ENCODE data around the gene LDLRAD4.

The LDLRAD4 gene

GRCh38 chr18:13309031-13309747 is 90.6 kb downstream of the LDLRAD4 start:
- DNase-seq (ENCODE audit: low spot score): no peak

DNA sequence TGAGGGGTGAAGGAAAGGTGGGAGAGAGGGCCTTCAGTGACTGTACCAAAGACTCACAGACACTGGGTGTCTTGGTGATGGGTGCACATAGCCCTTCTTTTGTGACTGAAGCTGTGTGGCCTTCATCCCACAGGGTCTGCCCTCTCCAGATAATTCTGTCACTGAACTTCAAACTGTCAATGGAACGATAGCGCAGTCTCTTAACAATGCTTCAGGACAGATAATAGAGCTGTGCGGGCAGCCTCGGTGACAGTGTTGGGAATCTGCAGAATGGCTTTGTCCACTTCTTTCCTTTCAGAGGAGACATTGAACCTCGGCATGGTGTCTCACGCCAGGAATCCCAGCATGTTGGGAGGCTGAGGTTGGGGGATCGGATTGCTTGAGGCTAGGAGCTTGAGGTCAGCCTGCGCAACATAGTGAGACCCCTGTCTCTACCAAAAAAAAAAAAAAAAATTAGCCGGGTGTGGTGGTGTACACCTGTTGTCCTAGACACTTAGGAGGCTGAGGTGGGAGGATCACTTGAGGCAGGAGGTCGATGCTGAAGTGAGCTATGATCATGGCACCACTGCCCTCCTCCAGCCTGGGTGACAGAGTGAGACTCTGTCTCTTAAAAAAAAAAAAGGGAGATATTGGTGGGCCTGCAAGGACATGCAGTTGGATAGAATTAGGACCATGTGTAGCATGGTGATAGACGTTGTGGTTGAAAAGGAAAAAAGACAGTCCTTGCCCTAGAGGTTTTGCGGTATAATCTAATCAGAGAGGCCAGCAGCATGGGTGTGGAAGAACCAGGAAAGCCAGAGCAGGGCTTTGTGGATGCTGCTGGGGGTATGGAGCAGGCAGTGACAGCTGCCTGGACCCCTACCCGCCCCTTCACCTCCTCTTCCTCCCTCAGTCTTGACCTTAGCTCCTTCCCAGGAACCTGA is 91.4 kb downstream of the LDLRAD4 start:
- DNase-seq (ENCODE audit: low spot score): no peak

DNA sequence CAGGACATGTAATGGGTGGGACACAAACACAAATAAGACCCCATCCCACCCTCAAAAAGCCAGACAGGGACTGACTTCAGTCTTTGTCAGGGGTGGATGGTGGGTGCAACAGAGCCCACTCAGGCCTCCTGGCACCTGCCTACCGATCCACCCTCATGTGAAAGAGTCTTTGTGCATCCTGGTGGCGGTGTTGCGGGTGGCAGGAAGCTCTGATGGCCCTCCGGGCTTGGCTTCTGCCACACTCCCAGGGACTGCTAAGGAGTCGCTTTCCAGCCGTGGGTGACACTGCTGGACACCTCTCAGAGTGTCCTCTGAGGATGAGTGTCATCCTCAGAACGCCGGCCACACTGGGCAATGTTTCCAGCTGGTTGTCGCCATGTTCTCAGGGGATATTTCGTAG is 92.6 kb downstream of the LDLRAD4 start:
- no peak for DNase-seq (ENCODE audit: low spot score)

DNA sequence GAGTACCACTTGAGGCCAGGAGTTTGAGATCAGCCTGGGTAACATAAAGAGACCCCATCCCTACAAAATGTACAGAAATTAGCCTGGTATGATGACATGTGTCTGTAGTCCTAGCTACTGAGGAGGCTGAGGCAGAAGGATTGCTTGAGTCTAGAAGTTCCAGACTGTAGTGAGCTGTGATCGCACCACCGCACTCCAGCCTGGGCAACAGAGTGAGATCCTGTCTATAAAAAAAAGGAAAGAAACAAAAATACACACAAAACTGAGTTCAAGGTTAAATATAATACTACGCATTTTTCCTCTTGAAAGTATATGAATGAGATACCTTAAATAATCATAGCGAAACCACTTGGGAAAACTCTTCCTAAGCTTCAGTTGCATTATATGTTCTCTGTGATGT is 94.0 kb downstream of the LDLRAD4 start:
- no peak for DNase-seq (ENCODE audit: low spot score)

DNA sequence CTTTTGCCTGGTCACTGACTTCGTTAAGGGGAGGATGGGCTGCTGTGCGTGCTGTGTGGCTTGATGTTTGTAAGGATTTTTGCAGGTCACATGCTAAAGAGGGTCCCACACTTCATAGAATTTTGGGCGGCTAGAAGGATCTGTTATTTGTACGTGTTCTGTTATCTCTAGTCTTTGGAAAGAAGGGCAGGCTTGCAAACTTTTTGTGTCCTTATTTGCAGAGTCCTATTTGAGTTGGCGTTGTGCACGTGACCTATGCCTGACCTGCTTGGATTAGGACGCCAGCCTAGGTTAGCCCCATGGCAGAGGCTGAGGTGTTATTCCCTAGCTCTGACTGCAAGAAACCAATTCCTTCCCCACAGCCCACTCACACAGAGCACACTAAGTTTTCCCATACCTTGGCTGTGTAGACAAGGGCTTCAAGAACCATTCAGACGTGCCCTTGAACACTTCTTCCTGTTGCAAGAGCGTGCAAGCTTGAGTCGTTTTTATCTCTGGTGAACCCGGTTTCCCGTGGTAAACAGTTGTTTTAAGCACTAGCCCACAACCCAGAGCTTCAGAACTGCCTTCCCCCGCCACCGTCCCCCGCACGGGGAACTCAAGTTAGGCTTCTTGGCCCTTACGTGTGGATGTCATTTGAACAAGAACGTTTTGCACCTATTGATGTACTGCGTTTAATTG is 94.6 kb downstream of the LDLRAD4 start:
- DNase-seq (ENCODE audit: low spot score): no peak

DNA sequence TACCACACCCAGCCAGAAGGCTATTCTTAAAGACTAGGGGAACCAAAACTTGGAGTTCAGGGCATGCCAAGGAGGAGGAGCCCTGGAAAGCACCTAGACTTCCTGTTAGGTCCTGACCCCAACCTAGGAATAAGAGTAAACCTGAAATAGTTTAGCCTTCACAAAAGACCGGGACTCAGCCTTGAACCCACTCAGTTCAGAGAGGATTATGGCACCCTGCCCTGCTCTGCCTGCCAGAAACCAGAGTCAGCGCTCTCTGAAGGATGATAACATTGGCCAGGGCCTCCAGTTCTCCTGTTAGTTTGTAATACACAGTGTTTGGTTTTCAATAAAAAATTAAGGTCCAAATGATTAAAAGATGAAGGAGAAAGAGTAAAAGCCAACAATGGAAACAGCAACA is 96.4 kb downstream of the LDLRAD4 start:
- no peak for DNase-seq (ENCODE audit: low spot score)

DNA sequence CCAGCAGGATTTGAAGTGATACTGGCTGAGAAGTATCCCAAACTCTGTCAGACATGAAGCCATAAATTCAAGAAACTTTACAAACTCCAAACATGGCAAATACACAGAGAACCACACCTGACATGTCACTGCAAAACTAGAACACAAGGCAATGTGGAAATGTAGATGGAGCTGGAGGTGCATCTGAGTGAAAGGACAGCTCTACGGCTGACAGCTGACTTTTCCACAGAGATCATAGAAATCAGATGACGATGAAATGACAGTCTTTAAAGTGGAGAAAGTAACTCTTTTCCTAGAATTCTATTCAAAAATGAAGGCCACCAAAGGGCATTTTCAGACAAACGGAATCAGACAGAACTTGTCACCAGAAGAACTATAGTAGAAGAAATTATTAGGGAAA is 97.5 kb downstream of the LDLRAD4 start:
- DNase-seq (ENCODE audit: low spot score): no peak

DNA sequence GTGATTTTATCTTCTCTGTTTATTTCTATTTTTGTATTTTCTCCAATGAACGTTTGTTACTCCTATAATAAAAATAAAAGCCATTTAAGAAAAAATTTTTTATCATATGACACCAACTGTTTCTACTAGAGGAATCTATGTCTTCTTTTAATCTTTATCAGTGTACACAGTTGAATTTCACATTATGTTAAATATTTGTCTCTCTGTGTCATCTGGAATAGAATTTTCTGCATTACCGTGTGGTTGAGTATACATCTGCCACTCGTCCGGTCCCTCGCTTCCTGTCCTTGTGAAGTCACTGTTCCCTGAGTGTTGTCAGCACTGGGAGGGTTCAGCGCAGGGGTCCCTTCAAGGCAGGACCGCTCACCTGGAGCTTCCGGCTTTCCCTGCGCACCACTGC is 99.2 kb downstream of the LDLRAD4 start:
- no peak for DNase-seq (ENCODE audit: low spot score)

- DNase-seq (ENCODE audit: low spot score): no peak
Measured at GRCh38 chr18:13318731-13319501, 100.4 kb downstream of the LDLRAD4 start.

GRCh38 chr18:13319629-13320028 is 101.1 kb downstream of the LDLRAD4 start:
- no peak for DNase-seq (ENCODE audit: low spot score)

DNA sequence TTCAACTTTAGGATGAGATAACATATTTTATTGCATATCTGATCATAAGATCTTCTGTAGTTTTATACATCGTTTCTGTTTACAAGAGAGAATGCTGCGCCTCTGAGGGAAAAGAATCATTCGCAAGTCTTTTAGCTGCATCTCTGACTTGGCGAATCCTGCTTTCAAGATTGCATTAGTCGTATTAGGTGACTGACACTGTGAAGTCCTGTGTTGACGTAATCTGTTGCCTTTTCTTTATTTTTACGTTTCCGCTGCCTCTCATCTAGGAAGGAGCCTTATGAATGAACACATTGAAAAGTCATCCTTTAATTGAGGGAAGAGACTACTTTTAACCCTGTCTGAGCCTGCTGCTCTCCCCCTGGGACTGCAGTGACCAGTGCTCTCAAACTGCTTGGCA is 101.5 kb downstream of the LDLRAD4 start:
- no peak for DNase-seq (ENCODE audit: low spot score)

DNA sequence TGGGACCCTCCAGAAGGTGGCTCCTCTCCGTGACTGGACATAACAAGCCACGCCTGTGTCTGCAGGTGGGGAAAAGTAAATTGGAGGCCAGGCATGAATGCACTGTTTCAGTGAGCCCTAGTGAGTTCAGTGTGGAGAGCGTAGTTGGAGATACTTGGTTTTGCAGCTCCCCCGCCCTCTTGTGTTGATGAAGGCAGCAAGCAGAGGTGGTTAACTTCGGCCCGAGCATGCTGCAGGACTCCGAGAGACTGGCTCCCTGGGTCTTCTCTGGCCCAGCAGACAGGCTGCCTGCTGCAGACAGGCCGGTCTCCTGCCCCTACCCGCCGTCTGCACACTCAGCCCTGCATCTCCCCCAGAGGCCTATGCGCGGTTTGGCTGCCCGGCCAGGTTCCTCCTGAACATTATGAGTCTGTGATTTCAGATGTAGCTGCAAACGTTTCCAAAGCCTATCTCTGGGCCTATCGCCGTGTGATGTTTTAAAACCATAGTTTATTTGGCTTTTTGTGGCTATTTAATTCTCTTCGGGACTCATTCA is 102.4 kb downstream of the LDLRAD4 start:
- DNase-seq (ENCODE audit: low spot score): no peak

GRCh38 chr18:13321923-13322322 is 103.4 kb downstream of the LDLRAD4 start:
- no peak for DNase-seq (ENCODE audit: low spot score)

GRCh38 chr18:13323186-13323585 is 104.6 kb downstream of the LDLRAD4 start:
- no peak for DNase-seq (ENCODE audit: low spot score)

GRCh38 chr18:13324880-13325279 is 106.3 kb downstream of the LDLRAD4 start:
- no peak for DNase-seq (ENCODE audit: low spot score)

- DNase-seq (ENCODE audit: low spot score): no peak
Measured at GRCh38 chr18:13328213-13328612, 109.7 kb downstream of the LDLRAD4 start.

DNA sequence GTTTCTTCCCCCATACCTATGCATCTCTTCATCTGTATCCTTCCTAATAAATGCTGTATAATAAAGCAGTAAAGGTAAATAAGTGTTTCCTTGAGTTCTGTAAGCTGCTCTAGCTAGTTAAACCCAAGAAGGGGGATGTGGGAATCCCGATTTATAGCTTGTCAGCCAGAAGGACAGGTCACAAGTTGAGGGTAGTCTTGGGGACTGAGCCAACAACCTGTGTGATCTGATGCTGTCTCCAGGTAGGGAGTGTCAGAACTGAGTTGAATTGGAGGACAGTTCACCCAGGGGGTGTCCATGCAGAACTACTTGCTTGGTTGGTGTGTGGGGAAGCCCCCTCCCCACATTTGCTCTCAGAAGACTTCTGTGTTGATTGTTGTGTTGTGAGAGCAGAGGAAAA is 112.4 kb downstream of the LDLRAD4 start:
- no peak for DNase-seq (ENCODE audit: low spot score)

- no peak for DNase-seq (ENCODE audit: low spot score)
Measured at GRCh38 chr18:13331846-13332245, 113.3 kb downstream of the LDLRAD4 start.

DNA sequence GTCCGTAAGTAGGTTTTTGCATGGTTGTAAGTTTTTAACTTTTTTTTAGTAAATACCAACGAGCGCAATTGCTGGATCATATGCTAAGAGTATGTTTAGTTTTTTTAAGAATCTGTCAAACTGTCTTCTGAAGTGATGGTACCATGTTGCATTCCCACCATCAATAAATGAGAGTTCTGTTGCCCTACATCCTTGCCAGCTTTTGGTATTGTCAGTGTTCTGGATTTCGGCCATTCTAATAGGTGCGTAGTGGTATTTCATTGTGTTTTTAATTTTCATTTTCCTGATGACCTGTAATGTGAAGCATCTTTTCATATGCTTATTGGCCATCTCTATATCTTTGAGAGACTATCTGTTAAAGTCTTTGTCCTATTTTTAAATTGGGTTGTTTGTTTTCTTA is 114.3 kb downstream of the LDLRAD4 start:
- DNase-seq (ENCODE audit: low spot score): no peak

DNA sequence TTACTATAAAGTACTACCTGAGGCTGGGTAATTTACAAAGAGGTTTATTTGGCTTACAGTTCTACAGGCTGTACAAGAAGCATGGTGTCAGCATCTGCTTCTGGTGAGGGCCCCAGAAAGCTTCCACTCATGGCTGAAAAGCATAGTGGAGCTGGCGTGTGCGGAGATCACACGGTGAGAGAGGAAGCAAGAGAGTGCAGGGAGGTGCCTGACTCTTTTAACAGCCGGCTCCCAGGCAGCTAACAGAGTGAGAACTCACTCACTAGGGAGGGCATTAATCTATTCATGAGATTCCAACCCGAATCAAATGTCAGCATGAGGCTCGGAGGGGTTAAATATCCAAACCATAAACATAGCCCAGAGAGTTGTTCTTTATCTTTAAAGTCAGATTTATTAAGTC is 117.3 kb downstream of the LDLRAD4 start:
- no peak for DNase-seq (ENCODE audit: low spot score)

DNA sequence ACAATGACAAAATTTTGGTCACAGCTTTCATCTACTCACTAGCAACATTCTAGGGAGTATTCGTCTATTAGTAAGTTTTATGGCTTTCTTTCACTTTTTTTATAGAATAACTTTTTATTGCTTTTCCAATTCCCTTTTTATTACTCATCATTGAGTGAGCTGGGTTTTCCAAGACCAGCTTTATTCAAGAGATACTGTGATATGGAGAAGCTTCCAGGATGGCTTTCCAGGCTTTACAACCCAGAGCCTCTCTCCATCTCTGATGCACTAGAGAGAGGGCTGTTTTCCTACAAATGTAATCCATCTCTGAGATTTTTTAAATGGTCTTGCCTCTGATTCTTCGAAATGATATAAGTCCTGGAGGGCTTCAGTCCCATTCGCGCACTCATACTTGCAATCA is 118.3 kb downstream of the LDLRAD4 start:
- no peak for DNase-seq (ENCODE audit: low spot score)

- no peak for DNase-seq (ENCODE audit: low spot score)
Measured at GRCh38 chr18:13337369-13337768, 118.8 kb downstream of the LDLRAD4 start.

All from CD4-positive, alpha-beta T cell treated with Interleukin-2 at 100 ng/mL for 4 hours (primary cell).